ENCODE measurements around the gene ALX4.

- no peak for TF ChIP-seq JUN (IDR thresholded peaks at IDR 0.05)
- TF ChIP-seq, protein P1, sequence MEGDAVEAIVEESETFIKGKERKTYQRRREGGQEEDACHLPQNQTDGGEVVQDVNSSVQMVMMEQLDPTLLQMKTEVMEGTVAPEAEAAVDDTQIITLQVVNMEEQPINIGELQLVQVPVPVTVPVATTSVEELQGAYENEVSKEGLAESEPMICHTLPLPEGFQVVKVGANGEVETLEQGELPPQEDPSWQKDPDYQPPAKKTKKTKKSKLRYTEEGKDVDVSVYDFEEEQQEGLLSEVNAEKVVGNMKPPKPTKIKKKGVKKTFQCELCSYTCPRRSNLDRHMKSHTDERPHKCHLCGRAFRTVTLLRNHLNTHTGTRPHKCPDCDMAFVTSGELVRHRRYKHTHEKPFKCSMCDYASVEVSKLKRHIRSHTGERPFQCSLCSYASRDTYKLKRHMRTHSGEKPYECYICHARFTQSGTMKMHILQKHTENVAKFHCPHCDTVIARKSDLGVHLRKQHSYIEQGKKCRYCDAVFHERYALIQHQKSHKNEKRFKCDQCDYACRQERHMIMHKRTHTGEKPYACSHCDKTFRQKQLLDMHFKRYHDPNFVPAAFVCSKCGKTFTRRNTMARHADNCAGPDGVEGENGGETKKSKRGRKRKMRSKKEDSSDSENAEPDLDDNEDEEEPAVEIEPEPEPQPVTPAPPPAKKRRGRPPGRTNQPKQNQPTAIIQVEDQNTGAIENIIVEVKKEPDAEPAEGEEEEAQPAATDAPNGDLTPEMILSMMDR (IDR thresholded peaks at IDR 0.05) = no peak
These were observed 23.0 kb downstream of the ALX4 start for GRCh38 chr11:44286911-44287310.

All from A549 (cell line).